Kasumi-1 (cell line): ENCODE results near the gene PRKG1.

Experiments used
- DNase-seq, 2 experiments: peaks; one replicate each; lab custom pipeline; 2025; lab: John Stamatoyannopoulos, UW

PRKG1 gene

GRCh38 chr10:51806079-51806835 lies 732.0 kb downstream of the PRKG1 start:
- no peak for DNase-seq

DNA sequence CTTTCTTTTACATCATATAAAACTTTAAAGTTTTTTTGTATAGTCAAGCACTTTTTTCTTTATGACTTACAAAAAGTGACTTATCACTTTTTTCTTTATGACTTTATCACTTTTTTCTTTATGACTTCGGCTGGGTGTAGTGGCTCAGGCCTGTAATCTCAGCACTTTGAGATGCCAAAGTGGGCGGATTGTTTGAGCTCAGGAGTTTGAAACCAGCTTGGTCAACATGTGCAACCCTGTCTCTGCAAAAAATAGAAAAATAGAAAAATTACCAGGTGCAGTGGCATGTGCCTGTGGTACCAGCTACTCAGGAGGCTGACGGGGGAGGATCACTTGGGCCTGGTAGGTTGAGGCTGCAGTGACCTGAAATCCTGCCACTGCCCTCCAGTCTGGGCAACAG lies 733.9 kb downstream of the PRKG1 start:
- DNase-seq: no peak

DNA sequence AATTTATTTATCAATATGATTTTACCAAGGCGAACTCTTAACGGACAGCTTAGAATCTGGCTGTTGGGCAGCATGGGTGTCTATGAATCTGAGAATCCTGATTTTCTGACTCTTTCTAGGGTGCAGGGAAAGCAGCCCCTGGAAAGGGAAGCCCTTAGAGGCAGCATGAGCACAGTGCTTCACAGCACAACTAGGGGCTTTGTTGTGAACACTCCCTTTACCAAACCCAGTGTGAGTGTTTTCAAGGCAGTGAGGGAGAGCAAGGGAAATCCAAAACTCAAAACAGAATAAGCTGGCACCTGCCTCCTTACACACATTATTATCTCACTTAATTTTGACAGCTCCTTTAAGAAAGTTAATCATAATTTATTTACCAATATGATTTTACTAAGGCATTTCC lies 741.4 kb downstream of the PRKG1 start:
- DNase-seq: no peak

DNA sequence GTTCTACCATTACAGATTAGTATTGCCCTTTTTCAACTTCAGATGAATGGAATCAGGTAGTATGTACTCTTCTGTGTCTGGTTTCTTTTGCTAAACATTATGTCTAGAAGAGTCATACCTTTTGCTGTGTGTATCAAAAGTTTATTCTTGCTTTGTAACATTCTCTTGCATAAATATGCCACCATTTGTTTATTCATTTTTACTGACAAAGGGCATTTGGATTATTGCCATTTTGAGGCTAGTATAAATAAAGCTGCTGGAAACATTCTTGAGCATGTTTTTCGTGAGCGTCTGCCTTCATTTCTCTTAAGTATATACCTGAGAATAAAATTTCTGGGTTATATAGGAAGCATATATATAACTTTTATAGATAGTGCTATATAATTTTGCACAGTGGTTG lies 746.8 kb downstream of the PRKG1 start:
- no peak for DNase-seq

- no peak for DNase-seq
Observed at GRCh38 chr10:51821745-51822144, 747.5 kb downstream of the PRKG1 start.

DNA sequence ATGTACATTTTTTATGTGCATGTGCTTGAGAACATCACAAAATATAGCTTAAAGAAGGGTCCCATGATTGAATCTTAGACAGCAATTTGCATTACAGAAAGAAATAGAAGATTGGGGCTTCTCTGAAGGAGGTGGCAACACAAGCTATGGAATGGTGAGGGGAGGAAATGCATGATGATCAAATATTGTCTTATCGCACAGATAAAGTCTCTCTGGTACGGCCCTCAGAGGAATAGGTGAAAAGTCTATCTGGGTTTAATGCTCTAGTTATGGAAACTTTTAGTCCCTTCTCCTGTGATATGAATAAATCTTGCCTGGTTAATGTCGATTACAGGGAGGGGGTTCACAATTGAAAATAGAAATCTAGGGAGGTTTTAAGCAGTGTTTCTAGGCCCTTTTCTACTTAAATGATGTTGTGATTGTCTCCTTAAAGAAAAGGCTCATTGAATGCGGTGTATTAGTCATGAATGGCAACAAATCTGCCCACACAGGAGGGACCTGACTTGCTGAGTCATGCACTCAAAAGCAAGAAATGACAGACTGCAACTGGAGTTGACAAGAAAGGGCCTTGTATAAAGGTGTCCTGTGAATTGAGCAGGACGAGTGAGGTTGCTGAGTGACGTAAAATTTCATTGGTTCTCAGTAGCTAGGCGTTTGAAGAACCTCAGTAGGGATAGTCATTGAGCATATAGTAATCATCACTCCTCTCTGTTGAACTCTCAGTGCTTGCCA lies 758.5 kb downstream of the PRKG1 start:
- no peak for DNase-seq

- no peak for DNase-seq
Observed at GRCh38 chr10:51834548-51834947, 760.3 kb downstream of the PRKG1 start.

- DNase-seq: no peak
Observed at GRCh38 chr10:51838471-51838870, 764.2 kb downstream of the PRKG1 start.

DNA sequence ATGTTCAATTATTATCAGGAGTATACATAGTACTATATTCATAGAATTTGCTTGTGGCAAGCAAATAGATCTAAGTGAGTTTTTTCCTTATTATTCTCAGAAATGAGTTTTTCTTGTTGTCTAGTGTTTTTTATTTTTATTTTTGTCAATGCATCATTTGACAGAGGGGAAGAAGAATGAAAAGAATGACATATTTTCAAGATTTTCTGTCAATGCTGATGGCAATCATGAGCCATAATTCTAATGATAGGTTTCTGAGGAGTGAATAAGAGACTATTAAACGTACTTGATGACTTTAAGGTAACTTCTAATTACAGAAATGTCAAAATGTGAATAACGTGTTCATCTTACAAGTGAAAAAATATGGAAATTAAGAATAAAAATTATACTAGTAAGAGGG lies 769.7 kb downstream of the PRKG1 start:
- DNase-seq: no peak

GRCh38 chr10:51846856-51847506 lies 772.7 kb downstream of the PRKG1 start:
- DNase-seq: no peak

DNA sequence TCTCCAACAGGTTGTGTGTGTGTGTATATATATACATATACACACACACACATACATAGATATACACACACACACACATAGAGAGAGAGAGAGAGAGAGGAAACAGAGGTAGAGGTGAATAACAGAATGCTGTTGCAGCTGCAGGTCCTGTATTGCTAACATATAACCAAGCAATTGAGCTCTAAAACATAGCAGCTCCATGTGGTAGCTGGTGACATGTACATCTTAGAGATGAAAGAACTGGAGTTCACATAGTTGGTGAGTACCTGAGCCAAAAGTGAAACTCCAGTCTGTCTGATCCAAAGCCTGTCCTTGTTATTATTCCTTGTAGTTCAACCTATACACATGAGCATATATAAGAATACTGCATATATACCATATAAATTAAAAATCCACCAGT lies 778.0 kb downstream of the PRKG1 start:
- DNase-seq: no peak

DNA sequence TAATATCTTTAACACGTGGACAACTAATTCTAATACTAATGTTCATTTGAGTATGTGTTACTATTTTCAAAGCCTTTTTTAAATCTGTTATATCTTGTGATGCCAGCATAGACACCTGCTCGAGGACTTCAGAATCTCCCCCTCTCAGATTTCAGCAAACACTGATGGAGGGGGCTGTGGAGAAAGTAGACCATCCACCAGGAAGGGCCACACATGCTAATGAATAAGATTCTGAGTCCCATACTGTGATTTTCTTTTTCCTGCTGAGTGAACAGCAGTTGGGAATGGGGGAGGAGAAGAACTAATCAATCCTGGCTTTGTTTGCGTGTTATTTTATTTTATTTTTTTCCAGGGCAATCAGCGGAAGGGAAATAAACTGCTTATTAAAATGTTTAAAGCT lies 783.0 kb downstream of the PRKG1 start:
- no peak for DNase-seq

DNA sequence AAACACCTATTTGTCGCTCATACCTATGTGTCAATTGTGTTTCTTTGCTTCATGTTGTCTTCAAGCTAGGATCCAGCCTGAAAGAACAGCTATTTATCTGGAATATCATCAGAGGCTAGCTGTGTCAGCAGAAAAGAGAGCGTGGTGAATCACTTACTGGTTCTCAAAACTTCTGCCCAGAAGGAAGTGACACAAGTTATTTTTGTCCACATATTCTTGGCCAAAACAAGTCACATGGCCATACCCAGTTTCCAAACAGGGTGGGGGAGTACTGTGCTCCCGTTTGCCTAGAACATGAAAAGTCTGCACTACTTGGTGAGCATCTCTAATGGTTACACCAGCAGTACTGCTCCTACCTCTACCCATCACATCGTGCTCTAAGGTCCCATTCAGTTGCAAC lies 786.0 kb downstream of the PRKG1 start:
- DNase-seq: peak; percentile 16 to 23

DNA sequence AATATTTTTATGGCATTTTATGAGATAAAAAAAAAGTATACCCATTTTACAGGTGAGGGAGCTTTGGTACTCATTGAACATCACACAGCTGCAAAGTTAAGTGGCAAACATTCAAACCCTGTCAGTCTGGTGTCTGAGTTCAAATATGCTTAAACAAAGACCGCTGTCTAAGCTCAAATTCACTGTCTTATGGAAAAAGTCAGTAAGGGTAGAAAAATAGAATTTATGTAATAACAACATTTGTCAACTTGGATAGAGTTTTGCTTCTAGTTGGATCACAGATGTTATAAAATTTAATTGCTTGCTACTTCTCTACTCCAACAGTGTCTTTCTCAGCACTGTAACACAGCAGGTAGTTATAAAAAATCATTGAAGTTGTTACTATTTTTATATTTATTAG lies 786.8 kb downstream of the PRKG1 start:
- DNase-seq: no peak

- no peak for DNase-seq
Observed at GRCh38 chr10:51861731-51862130, 787.4 kb downstream of the PRKG1 start.

GRCh38 chr10:51862149-51862548 lies 787.9 kb downstream of the PRKG1 start:
- DNase-seq: no peak

GRCh38 chr10:51867956-51868355 lies 793.7 kb downstream of the PRKG1 start:
- no peak for DNase-seq

DNA sequence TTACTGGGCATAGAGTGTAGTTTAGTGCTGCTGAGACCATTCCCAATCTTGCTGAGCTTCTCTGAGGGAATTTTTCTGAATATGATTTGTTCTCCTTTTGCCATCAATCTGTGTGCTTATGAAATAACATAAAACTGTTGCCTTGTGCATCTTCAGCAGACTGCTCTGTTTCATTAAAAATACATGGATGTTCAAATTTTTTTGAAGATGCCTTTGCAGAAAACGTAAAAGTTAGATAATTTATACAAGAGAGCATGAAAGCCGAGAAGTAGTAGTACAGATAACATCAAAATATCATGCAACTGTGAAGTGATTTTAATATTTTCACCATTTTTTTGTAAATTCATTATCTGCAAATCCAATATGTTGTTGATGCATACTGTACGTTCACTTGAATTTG lies 799.8 kb downstream of the PRKG1 start:
- DNase-seq: no peak

DNA sequence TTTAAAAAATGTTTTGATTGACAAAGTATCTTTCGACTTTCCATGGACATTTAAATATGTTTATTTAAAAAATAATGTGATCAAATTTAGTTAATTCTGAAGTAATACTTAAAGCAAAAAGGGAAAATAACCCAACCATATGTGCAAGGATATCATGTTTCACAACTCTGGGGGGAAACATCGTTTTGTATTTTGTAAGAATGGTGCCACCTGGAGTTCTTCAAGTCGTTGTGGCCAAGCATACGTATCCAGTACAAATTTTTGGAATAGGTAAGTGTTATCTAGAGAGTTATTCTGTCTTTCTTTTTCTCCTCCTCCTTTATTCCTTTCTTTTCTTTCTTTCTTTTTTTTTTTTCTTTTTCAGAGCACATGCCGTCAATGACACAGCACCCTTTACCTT lies 801.3 kb downstream of the PRKG1 start:
- DNase-seq: no peak

DNA sequence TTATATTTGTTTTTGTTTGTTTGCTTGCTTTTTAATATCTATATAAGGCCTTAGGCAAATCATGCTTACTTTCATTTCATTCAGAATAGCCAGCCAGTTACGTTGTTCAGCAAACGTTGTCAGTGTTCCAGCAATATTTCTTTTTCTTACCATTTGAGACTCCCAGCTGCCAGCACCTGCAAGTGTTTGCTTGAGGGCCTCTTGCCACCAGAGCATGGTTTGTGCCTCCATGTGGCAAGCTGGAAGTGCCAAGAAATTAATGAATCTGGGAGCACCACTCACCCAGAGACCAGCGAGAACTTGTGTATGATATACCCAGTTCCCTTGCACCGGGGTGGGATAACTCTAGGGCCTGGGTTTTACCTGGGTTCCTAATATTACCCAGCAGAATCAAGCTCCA lies 802.2 kb downstream of the PRKG1 start:
- DNase-seq: no peak

GRCh38 chr10:51876979-51877378 lies 802.7 kb downstream of the PRKG1 start:
- DNase-seq: no peak

DNA sequence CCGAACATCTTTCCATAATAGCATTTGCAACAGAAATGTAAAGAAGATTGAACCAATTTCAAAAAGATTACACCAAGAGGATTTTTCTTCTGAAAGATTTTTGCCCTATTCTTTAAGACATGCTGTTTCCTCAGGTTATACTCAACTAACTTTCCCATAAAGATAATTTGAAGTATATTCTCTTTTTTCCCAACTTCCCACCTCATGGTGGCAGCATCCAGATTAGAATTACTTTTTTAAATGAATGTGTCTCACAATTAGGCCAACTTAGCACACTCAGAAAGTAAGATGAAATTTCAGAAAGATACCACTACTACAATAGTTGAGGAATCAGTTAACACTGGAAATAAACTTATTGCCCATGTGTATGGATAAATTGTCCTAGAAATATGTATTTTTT lies 803.3 kb downstream of the PRKG1 start:
- DNase-seq: no peak

GRCh38 chr10:51878695-51879094 lies 804.4 kb downstream of the PRKG1 start:
- no peak for DNase-seq
